H1 (cell line): ENCODE results near the gene GNG13. TPM values are rescaled to one million over a fixed set of nuclear protein-coding genes. Genes with fewer than 3 reads are reported as not detected.
A peak's percentile ranks its signal among the peaks of the same experiment; 100 is the strongest.

Experiments
- CTCF ChIA-PET: fragments of 300-600 bp; sonication (Branson Sonifier 250); formaldehyde crosslinking; loops from one replicate; lab custom pipeline; 2021; ENCODE audit not compliant: partially characterized antibody; lab: Charles Lee
- POLR2A ChIA-PET: fragments of 300-600 bp; sonication (Branson Sonifier 250); formaldehyde crosslinking; loops from one replicate; lab custom pipeline; 2021; ENCODE audit warnings: inconsistent platforms; ENCODE audit not compliant: partially characterized antibody; lab: Charles Lee
- DNase-seq, 2 experiments: peaks; one replicate each; pipeline versions ENCODE4 v3.0.0 to v3.0.0-alpha.2; 2010 to 2022; ENCODE audit warnings: low spot score in 2 of 2, low read depth in 1 of 2, mixed read lengths in 1 of 2
- FAIRE-seq: peaks from 2 replicates; lab custom pipeline; 2011; peaks lifted over from hg19 to GRCh38; lab: Jason Lieb, UNC
- H2AFZ ChIP-seq: 2 replicates; pipeline ENCODE4 v1.8.1; 2012; ENCODE audit warnings: low read length, inconsistent platforms
- H2AK5ac ChIP-seq: 2 replicates; pipeline ENCODE4 v1.6.1; 2013; ENCODE audit warnings: low read depth, low read length
- H2BK120ac ChIP-seq: replicated peaks from 2 replicates; pipeline ENCODE3; 2013; ENCODE audit warnings: low read depth, low read length, inconsistent platforms
- H2BK12ac ChIP-seq: 2 replicates; pipeline ENCODE4 v1.6.1; 2013; ENCODE audit warnings: low read depth, low read length
- H2BK15ac ChIP-seq: 2 replicates; pipeline ENCODE4 v1.6.1; 2013; ENCODE audit warnings: low read length
- H2BK20ac ChIP-seq: 2 replicates; pipeline ENCODE4 v1.6.1; 2013; ENCODE audit warnings: low read length
- H2BK5ac ChIP-seq: 2 replicates; pipeline ENCODE4 v1.6.1; 2013; ENCODE audit warnings: low read depth, low read length
- H3K14ac ChIP-seq: 2 replicates; pipeline ENCODE4 v1.6.1; 2013; ENCODE audit warnings: inconsistent platforms; ENCODE audit not compliant: insufficient read length
- H3K18ac ChIP-seq: 2 replicates; pipeline ENCODE4 v1.6.1; 2013; ENCODE audit warnings: low read length; ENCODE audit errors: extremely low read depth
- H3K23ac ChIP-seq: 2 replicates; pipeline ENCODE4 v1.6.1; 2013; ENCODE audit warnings: inconsistent platforms; ENCODE audit not compliant: insufficient read length
- H3K23me2 ChIP-seq: 2 replicates; pipeline ENCODE4 v1.6.1; 2013; ENCODE audit warnings: low read depth, low read length
- H3K27ac ChIP-seq: 2 replicates; pipeline ENCODE4 v1.6.1; 2011; ENCODE audit warnings: low read depth, low read length, inconsistent platforms
- H3K27me3 ChIP-seq, 4 experiments: replicated peaks in 1 of 4; 1 replicate in 1 of 4; 2 replicates in 3 of 4; pipeline versions ENCODE4 v1.6.1 to v1.8.1; 2011 to 2013; ENCODE audit warnings: low read length in 3 of 4, mild to moderate bottlenecking in 3 of 4, inconsistent platforms in 2 of 4, mixed read lengths in 2 of 4, moderate library complexity in 1 of 4; ENCODE audit not compliant: control insufficient read depth in 3 of 4, insufficient read depth in 3 of 4; ENCODE audit errors: extremely low read depth in 1 of 4
- H3K36me3 ChIP-seq, 4 experiments: 2 replicates each; pipeline versions ENCODE4 v1.6.1 to v1.8.1; 2011 to 2013; ENCODE audit warnings: mild to moderate bottlenecking in 4 of 4, low read length in 3 of 4, moderate library complexity in 2 of 4, control low read depth in 1 of 4, inconsistent platforms in 1 of 4; ENCODE audit not compliant: insufficient read depth in 4 of 4, control insufficient read depth in 2 of 4
- H3K4ac ChIP-seq: replicated peaks from 2 replicates; pipeline ENCODE3; 2013; ENCODE audit warnings: low read length, low read depth, mixed read lengths, inconsistent platforms; ENCODE audit not compliant: insufficient read length
- H3K4me1 ChIP-seq, 4 experiments: replicated peaks in 1 of 4; 1 replicate in 1 of 4; 2 replicates in 3 of 4; pipeline versions ENCODE4 v1.6.1 to v1.8.1; 2011 to 2013; ENCODE audit warnings: low read length in 3 of 4, inconsistent platforms in 2 of 4, mixed read lengths in 1 of 4; ENCODE audit not compliant: insufficient read depth in 4 of 4, control insufficient read depth in 3 of 4
- H3K4me2 ChIP-seq, 2 experiments: 2 replicates each; pipeline versions ENCODE4 v1.6.1 to v1.8.1; 2011 to 2013; ENCODE audit warnings: low read depth in 2 of 2, low read length in 2 of 2, control low read depth in 1 of 2, inconsistent platforms in 1 of 2, mild to moderate bottlenecking in 1 of 2; ENCODE audit not compliant: insufficient read depth in 1 of 2
- H3K4me3 ChIP-seq, 4 experiments: fragments of 200-600, 300-600 bp in 1 of 4; sonication (generic), shearing (Covaris generic), sonication (Bioruptor Twin) in 1 of 4; 2 replicates each; pipeline versions ENCODE4 v1.5.1 to v1.8.1; 2011 to 2016; ENCODE audit warnings: low read length in 4 of 4, low read depth in 3 of 4, control low read depth in 2 of 4, inconsistent platforms in 2 of 4, mild to moderate bottlenecking in 2 of 4, mixed read lengths in 1 of 4, moderate library complexity in 1 of 4; ENCODE audit not compliant: insufficient read depth in 2 of 4; ENCODE audit errors: extremely low read depth in 1 of 4
- H3K56ac ChIP-seq: replicated peaks from 2 replicates; pipeline ENCODE3; 2013; ENCODE audit warnings: low read depth, mild to moderate bottlenecking, mixed read lengths, low read length, inconsistent platforms; ENCODE audit not compliant: insufficient read length
- H3K79me1 ChIP-seq: 2 replicates; pipeline ENCODE4 v1.6.1; 2013; ENCODE audit warnings: low read depth, low read length, control low read depth
- H3K79me2 ChIP-seq, 2 experiments: 2 replicates each; pipeline versions ENCODE4 v1.6.1 to v1.8.1; 2012 to 2013; ENCODE audit warnings: low read length in 2 of 2, mild to moderate bottlenecking in 2 of 2, inconsistent platforms in 1 of 2; ENCODE audit not compliant: insufficient read depth in 2 of 2, control insufficient read depth in 1 of 2
- H3K9ac ChIP-seq, 4 experiments: replicated peaks in 1 of 4; 1 replicate in 1 of 4; 2 replicates in 3 of 4; pipeline versions ENCODE4 v1.6.1 to v1.8.1; 2011 to 2013; ENCODE audit warnings: low read depth in 3 of 4, low read length in 3 of 4, control low read depth in 2 of 4, mild to moderate bottlenecking in 2 of 4, moderate library complexity in 2 of 4, inconsistent platforms in 1 of 4; ENCODE audit errors: extremely low read depth in 1 of 4
- H3K9me3 ChIP-seq, 2 experiments: 2 replicates each; pipeline versions ENCODE4 v1.6.1 to v1.8.1; 2012 to 2013; ENCODE audit warnings: mild to moderate bottlenecking in 2 of 2, moderate library complexity in 2 of 2, control low read depth in 1 of 2, inconsistent platforms in 1 of 2, low read depth in 1 of 2, low read length in 1 of 2, mixed read lengths in 1 of 2; ENCODE audit not compliant: insufficient read depth in 2 of 2
- H4K20me1 ChIP-seq, 2 experiments: replicated peaks in 1 of 2; 2 replicates each; pipeline versions ENCODE3 to v1.8.1; 2011 to 2013; ENCODE audit warnings: inconsistent platforms in 2 of 2, low read length in 2 of 2, mild to moderate bottlenecking in 1 of 2; ENCODE audit not compliant: insufficient read depth in 2 of 2, control insufficient read depth in 1 of 2
- H4K5ac ChIP-seq: 2 replicates; pipeline ENCODE4 v1.6.1; 2013; ENCODE audit warnings: low read length, low read depth, mixed read lengths, inconsistent platforms; ENCODE audit not compliant: insufficient read length
- H4K8ac ChIP-seq: 2 replicates; pipeline ENCODE4 v1.8.0; 2013; ENCODE audit warnings: mild to moderate bottlenecking, moderate library complexity, low read length, inconsistent platforms; ENCODE audit not compliant: insufficient read depth; ENCODE audit errors: extremely low read depth
- H4K91ac ChIP-seq: replicated peaks from 2 replicates; pipeline ENCODE3; 2013; ENCODE audit warnings: low read length, mixed read lengths, inconsistent platforms; ENCODE audit not compliant: insufficient read length
- KDM4A ChIP-seq: IDR thresholded peaks from one replicate; pipeline ENCODE4 v1.7.1; 2012; ENCODE audit warnings: low read depth, mild to moderate bottlenecking, moderate library complexity, low read length, inconsistent platforms; ENCODE audit not compliant: severe bottlenecking
- POLR2AphosphoS5 ChIP-seq: IDR thresholded peaks from 2 replicates; pipeline ENCODE4 v1.6.1; 2011; ENCODE audit warnings: low read depth, low read length
- WGBS, 2 experiments: shearing (Covaris generic) in 1 of 2; methylation state at CpG; one replicate each; pipeline versions ENCODE4 v1.1.6 to v1.1.7; 2013 to 2015; ENCODE audit warnings: low lambda C conversion rate in 2 of 2, mixed read lengths in 2 of 2, inconsistent platforms in 1 of 2, low coverage in 1 of 2, missing lambda C conversion rate in 1 of 2; ENCODE audit not compliant: insufficient replicate concordance in 2 of 2, insufficient coverage in 1 of 2, insufficient read length in 1 of 2; ENCODE audit errors: extremely low coverage in 1 of 2, missing lambda C conversion rate in 1 of 2; 5-methylcytosine and 5-hydroxymethylcytosine counted together
- polyA plus RNA-seq, 7 experiments: library from polyadenylated mRNA; depleted of rRNA in 3 of 7; stranded (reverse) in 5 of 7; unstranded in 2 of 7; fragments of >200 nt in 5 of 7; fragments of 200-250 nt in 2 of 7; gene quantifications; 1 replicate in 5 of 7; 2 replicates in 1 of 7; 4 replicates in 1 of 7; pipeline versions ENCODE4 v1.2.1 to v1.2.3, GENCODE V29; 2011 to 2013; ENCODE audit warnings: missing spikeins in 2 of 7, mixed read lengths in 2 of 7
- total RNA-seq: library from RNA; stranded (reverse); fragmentation: NEBNext Ultra II Directional; extraction: Animal tissue kit (Norgen Biotek cat#: 25700); gene quantifications from 2 replicates; pipeline ENCODE4 v1.2.1, GENCODE V29; 2021

Gene GNG13
- total and polyA plus RNA-seq, 2 of the 8 experiments (the other 6 are each of a cell fraction or from before 2014, with no cell fraction given): not detected

- no peak overlapping the region for H2BK12ac ChIP-seq
- FAIRE-seq (no peak), DNase-seq (no peak)
- 72% methylated on average over 4 of the region's 7 CpGs; no CpG with 5 or more reads in 1 of the 2 experiments for WGBS, 2 experiments
- H3K9ac ChIP-seq: no peak overlapping the region
- no peak overlapping the region for H3K23ac ChIP-seq
- no peak overlapping the region for H3K14ac ChIP-seq
- H2BK120ac ChIP-seq: no peak overlapping the region
- H3K4me1 ChIP-seq: peaks cover 0 to 17% (median 3%) of the 10 kb centered on the region in 4 experiments; a peak in 4 of 7 replicates
- no peak overlapping the region for H2BK15ac ChIP-seq
- H3K27ac ChIP-seq: no peak overlapping the region
- peaks cover 0 to 4% (median 0%) of the 10 kb centered on the region in 4 experiments; a peak in 2 of 8 replicates for H3K36me3 ChIP-seq
- H4K8ac ChIP-seq: peak overlapping the region; percentile 86; the same call in 1 of the 2 replicates
- H2AK5ac ChIP-seq: no peak overlapping the region
- H3K27me3 ChIP-seq: peaks cover 1 to 45% (median 28%) of the 10 kb centered on the region in 4 experiments; a peak in 6 of 7 replicates
- no peak overlapping the region for H3K56ac ChIP-seq
- no peak overlapping the region for H3K4me2 ChIP-seq
- POLR2A ChIA-PET: interaction anchor here (0.7 to 5.6 kb wide), 7 partner anchors 18 to 328 kb away, joined by 3 to 55 read pairs (median 4); partner anchors contain the start of genes ANTKMT, HAGHL, METRN and MSLN
- H3K9me3 ChIP-seq: no peaks in the 10 kb centered on the region
- H3K18ac ChIP-seq: no peak overlapping the region
- H3K4ac ChIP-seq: no peak overlapping the region
- H3K79me2 ChIP-seq: no peaks in the 10 kb centered on the region
- H4K20me1 ChIP-seq: peaks cover 5 to 11% of the 10 kb centered on the region in 2 experiments
- H3K79me1 ChIP-seq: no peaks in the 10 kb centered on the region
- no peak overlapping the region for H4K91ac ChIP-seq
- 0 out of 2 replicates have a peak, but pooled peaks have one; percentile 27 for TF ChIP-seq POLR2AphosphoS5
- no peak for TF ChIP-seq KDM4A
- H2AFZ ChIP-seq: no peak overlapping the region
- H2BK5ac ChIP-seq: no peak overlapping the region; the same call in 1 of the 2 replicates
- H3K23me2 ChIP-seq: peaks cover 3% of the 10 kb centered on the region; the same call in 1 of the 2 replicates
- CTCF ChIA-PET: interaction anchor here (1.1 to 3.9 kb wide), 5 partner anchors 10 to 124 kb away, joined by 3 to 24 read pairs (median 5); partner anchors contain the start of gene METRN
- H2BK20ac ChIP-seq: no peak overlapping the region
- no peak overlapping the region for H3K4me3 ChIP-seq
- no peak overlapping the region for H4K5ac ChIP-seq
Measured at GRCh38 chr16:802461-802860, 1.9 kb upstream of the GNG13 start.
